ENCODE data around the gene CDH4.

CDH4 gene

GRCh38 chr20:61916318-61916891, 664.3 kb downstream of the CDH4 start:
- no peak for DNase-seq

GRCh38 chr20:61917474-61918145, 665.5 kb downstream of the CDH4 start:
- DNase-seq: no peak

GRCh38 chr20:61918548-61918947, 666.5 kb downstream of the CDH4 start:
- DNase-seq: no peak

- no peak for DNase-seq
These were observed 667.2 kb downstream of the CDH4 start for GRCh38 chr20:61919239-61919638.

GRCh38 chr20:61919675-61920365, 667.8 kb downstream of the CDH4 start:
- no peak for DNase-seq

GRCh38 chr20:61922411-61922810, 670.4 kb downstream of the CDH4 start:
- no peak for DNase-seq

GRCh38 chr20:61922936-61923335, 670.9 kb downstream of the CDH4 start:
- DNase-seq: no peak

- DNase-seq: no peak
These were observed 671.5 kb downstream of the CDH4 start for GRCh38 chr20:61923371-61924166.

- no peak for DNase-seq
These were observed 672.3 kb downstream of the CDH4 start for GRCh38 chr20:61924211-61924857.

GRCh38 chr20:61924858-61925554, 672.9 kb downstream of the CDH4 start:
- DNase-seq: no peak

- no peak for DNase-seq
These were observed 673.6 kb downstream of the CDH4 start for GRCh38 chr20:61925555-61926252.

- DNase-seq: no peak
These were observed 674.2 kb downstream of the CDH4 start for GRCh38 chr20:61926253-61926613.

- no peak for DNase-seq
These were observed 674.7 kb downstream of the CDH4 start for GRCh38 chr20:61926796-61927192.

- DNase-seq: no peak
These were observed 675.2 kb downstream of the CDH4 start for GRCh38 chr20:61927193-61927825.

GRCh38 chr20:61927826-61928541, 675.9 kb downstream of the CDH4 start:
- DNase-seq: no peak

- DNase-seq: no peak
These were observed 677.5 kb downstream of the CDH4 start for GRCh38 chr20:61929561-61929960.

GRCh38 chr20:61929971-61930666, 678.1 kb downstream of the CDH4 start:
- DNase-seq: no peak

GRCh38 chr20:61930776-61931475, 678.9 kb downstream of the CDH4 start:
- no peak for DNase-seq

Measured in right hindlimb (tissue), 1 donor.